ENCODE measurements around the gene SIM2.

SIM2 gene

GRCh38 chr21:36753556-36753955 lies 54.6 kb downstream of the SIM2 start:
- ChIA-PET POLR2A (no interaction called here), CTCF (interaction anchor here (0.8 kb wide), 1 partner anchor 61 kb away, joined by 3 read pairs; no protein-coding TSS in a partner anchor)
- no peak for TF ChIP-seq LEF1 (IDR thresholded peaks at IDR 0.05; ENCODE audit: borderline replicate concordance)
- DNase-seq (ENCODE audit: extremely low spot score): no peak

DNA sequence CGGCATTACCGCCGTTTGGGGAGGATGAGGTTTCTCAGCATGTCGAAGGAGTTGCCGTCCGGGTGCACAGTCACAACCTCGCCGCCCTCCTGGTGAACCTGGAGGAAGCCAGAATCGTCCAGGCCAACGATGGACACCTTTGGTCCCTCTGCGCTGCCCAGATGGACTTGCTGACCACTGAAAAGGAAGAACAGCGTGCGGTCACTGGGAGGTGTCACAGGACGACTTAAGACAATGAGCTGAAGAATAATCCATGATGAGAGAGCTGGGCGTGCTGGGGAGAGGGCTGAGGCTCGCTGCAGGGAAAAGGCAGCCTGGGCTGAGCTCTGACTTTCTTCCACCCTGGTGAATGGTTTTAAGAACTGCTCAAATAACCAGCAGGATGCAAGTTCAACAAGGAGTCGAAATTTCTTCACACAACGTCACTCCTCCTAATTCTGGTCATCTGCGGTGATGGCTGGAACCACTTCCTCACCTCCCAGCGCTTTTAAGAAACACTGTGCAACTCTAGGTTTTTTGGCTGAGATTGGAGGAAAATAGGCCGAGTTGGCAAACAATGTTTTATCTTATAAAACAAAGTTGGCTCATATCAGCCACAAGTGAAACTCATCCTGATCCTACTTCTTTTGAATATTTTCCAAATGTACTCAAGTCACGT lies 55.5 kb downstream of the SIM2 start:
- TF ChIP-seq LEF1 (IDR thresholded peaks at IDR 0.05; ENCODE audit: borderline replicate concordance) (no peak), FOXK2 (IDR thresholded peaks at IDR 0.05) (no peak), FOXA1 (IDR thresholded peaks at IDR 0.05) (no peak)
- POLR2A ChIA-PET: no interaction called here

DNA sequence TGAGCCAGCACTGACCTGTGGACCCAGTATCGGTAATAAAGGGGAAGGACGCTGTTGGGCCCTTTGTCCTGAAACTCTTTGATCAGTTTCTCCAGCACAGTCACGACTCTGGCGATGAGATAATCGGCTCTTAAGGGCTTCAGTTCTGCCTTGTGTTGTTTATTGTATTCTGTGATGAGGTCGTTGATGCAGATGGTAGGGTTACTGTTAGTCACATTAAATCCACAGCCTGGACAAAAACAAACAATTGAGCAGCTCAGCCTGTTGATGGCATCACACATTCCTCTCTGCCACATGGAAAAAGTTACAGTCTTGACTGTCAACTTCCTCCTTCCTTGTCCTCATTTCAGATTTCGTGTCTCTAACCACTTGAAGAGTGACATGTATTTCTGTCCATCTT lies 57.6 kb downstream of the SIM2 start:
- no peak for TF ChIP-seq ZNF384 (IDR thresholded peaks at IDR 0.05)
- TF ChIP-seq FOXK2 (IDR thresholded peaks at IDR 0.05): no peak
- TF ChIP-seq ELF4 (IDR thresholded peaks at IDR 0.05): no peak
- no peak for TF ChIP-seq L3MBTL2 (conservative IDR thresholded peaks at IDR 0.05)
- TF ChIP-seq LEF1 (IDR thresholded peaks at IDR 0.05; ENCODE audit: borderline replicate concordance): no peak
- no peak for TF ChIP-seq FOXA1 (IDR thresholded peaks at IDR 0.05)
- no peak for TF ChIP-seq SUZ12 (IDR thresholded peaks at IDR 0.05)
- no peak for TF ChIP-seq TARDBP (IDR thresholded peaks at IDR 0.05)
- TF ChIP-seq SP1 (IDR thresholded peaks at IDR 0.05): no peak
- no peak for TF ChIP-seq HDGF (IDR thresholded peaks at IDR 0.05; ENCODE audit: borderline replicate concordance)
- no peak for DNase-seq (ENCODE audit: extremely low spot score)
- CTCF ChIA-PET: no interaction called here
- POLR2A ChIA-PET: no interaction called here

More for the DNA sequence above, 55.5 kb downstream of the SIM2 start:
- no peak for DNase-seq (ENCODE audit: extremely low spot score)
- CTCF ChIA-PET: interaction anchor here (0.6 kb wide), 1 partner anchor 159 kb away, joined by 4 read pairs; no protein-coding TSS in a partner anchor

DNA sequence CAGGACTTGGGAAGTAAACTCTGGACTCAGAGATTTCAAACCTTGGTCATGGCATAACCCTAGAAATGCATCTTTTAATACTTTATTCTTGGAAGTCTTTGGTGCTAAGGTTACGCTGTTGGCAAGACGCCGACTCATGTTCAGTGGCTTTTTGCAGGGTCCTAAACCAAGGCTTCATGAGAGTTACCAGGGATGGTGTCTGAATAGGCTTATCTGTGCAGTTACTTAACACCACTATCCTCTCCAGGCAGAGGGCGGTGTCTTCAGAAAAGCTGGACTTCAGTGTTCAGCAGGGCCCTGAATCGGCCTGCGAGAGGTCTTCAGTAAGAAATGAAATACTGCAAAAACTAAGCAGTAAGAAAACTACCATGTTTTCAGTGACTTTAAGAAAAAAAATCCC lies 58.3 kb downstream of the SIM2 start:
- DNase-seq (ENCODE audit: extremely low spot score): no peak
- ChIA-PET CTCF (no interaction called here), POLR2A (no interaction called here)
- TF ChIP-seq TARDBP (IDR thresholded peaks at IDR 0.05): no peak
- TF ChIP-seq CTBP1 (IDR thresholded peaks at IDR 0.05; ENCODE audit: borderline replicate concordance): no peak
- TF ChIP-seq FOXK2 (IDR thresholded peaks at IDR 0.05): no peak
- no peak for TF ChIP-seq ARNT (IDR thresholded peaks at IDR 0.05)

- ChIA-PET POLR2A (no interaction called here), CTCF (interaction anchor here (1.4 kb wide), 1 partner anchor 95 kb away, joined by 5 read pairs; no protein-coding TSS in a partner anchor)
- DNase-seq (ENCODE audit: extremely low spot score): peak; percentile 63
- TF ChIP-seq LEF1 (IDR thresholded peaks at IDR 0.05; ENCODE audit: borderline replicate concordance) (no peak), CTBP1 (IDR thresholded peaks at IDR 0.05; ENCODE audit: borderline replicate concordance) (peak; percentile 13; the same call in 1 of the 2 replicates), NFRKB (IDR thresholded peaks at IDR 0.05) (no peak), HDGF (IDR thresholded peaks at IDR 0.05; ENCODE audit: borderline replicate concordance) (no peak), FOXM1 (IDR thresholded peaks at IDR 0.05; ENCODE audit: borderline replicate concordance) (no peak), ZNF384 (IDR thresholded peaks at IDR 0.05) (no peak), FOXA1 (IDR thresholded peaks at IDR 0.05) (no peak), FOXK2 (IDR thresholded peaks at IDR 0.05) (no peak), PKNOX1 (IDR thresholded peaks at IDR 0.05) (peak; percentile 96), SUZ12 (IDR thresholded peaks at IDR 0.05) (no peak), L3MBTL2 (conservative IDR thresholded peaks at IDR 0.05) (no peak), ARNT (IDR thresholded peaks at IDR 0.05) (no peak), SP1 (IDR thresholded peaks at IDR 0.05) (no peak), ELF4 (IDR thresholded peaks at IDR 0.05) (no peak)
Observed at GRCh38 chr21:36759348-36760083, 60.6 kb downstream of the SIM2 start.

GRCh38 chr21:36761685-36762084 lies 62.8 kb downstream of the SIM2 start:
- ChIA-PET CTCF (no interaction called here), POLR2A (interaction anchor here (0.6 kb wide), 1 partner anchor 250 kb away, joined by 4 read pairs; no protein-coding TSS in a partner anchor)
- TF ChIP-seq ZNF384 (IDR thresholded peaks at IDR 0.05): no peak
- no peak for TF ChIP-seq FOXK2 (IDR thresholded peaks at IDR 0.05)
- TF ChIP-seq LEF1 (IDR thresholded peaks at IDR 0.05; ENCODE audit: borderline replicate concordance): no peak
- TF ChIP-seq BHLHE40 (IDR thresholded peaks at IDR 0.05; ENCODE audit: borderline replicate concordance): no peak
- no peak for TF ChIP-seq PKNOX1 (IDR thresholded peaks at IDR 0.05)
- TF ChIP-seq FOXA1 (IDR thresholded peaks at IDR 0.05): no peak
- TF ChIP-seq SUZ12 (IDR thresholded peaks at IDR 0.05): no peak
- TF ChIP-seq CTBP1 (IDR thresholded peaks at IDR 0.05; ENCODE audit: borderline replicate concordance): no peak
- TF ChIP-seq NFRKB (IDR thresholded peaks at IDR 0.05): no peak
- DNase-seq (ENCODE audit: extremely low spot score): no peak

DNA sequence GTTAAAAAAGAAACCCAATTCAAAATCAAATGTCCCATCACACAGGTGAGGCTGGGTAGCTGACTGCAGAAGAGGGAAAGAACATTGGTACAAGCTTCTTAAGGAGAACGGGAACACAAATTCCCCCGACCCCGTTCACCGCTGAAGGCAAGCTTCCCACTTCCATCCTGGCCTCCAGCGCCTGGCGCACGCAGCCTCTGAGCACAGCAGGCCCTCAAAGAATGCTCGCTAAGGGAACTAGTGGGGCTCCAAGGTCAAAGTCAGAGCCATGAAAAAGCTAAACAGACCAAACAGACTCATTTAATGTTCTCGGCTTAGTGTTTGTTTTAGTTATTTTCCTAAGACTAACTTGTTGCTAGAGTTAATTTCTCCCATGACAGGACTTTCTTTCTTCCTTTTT lies 63.7 kb downstream of the SIM2 start:
- TF ChIP-seq BHLHE40 (IDR thresholded peaks at IDR 0.05; ENCODE audit: borderline replicate concordance): no peak
- no peak for TF ChIP-seq PKNOX1 (IDR thresholded peaks at IDR 0.05)
- TF ChIP-seq ARNT (IDR thresholded peaks at IDR 0.05): no peak
- TF ChIP-seq ZNF384 (IDR thresholded peaks at IDR 0.05): no peak
- no peak for TF ChIP-seq LEF1 (IDR thresholded peaks at IDR 0.05; ENCODE audit: borderline replicate concordance)
- no peak for TF ChIP-seq FOXA1 (IDR thresholded peaks at IDR 0.05)
- TF ChIP-seq FOXK2 (IDR thresholded peaks at IDR 0.05): no peak
- no peak for TF ChIP-seq HDGF (IDR thresholded peaks at IDR 0.05; ENCODE audit: borderline replicate concordance)
- TF ChIP-seq NFRKB (IDR thresholded peaks at IDR 0.05): no peak
- TF ChIP-seq FOXM1 (IDR thresholded peaks at IDR 0.05; ENCODE audit: borderline replicate concordance): no peak
- no peak for TF ChIP-seq ELF4 (IDR thresholded peaks at IDR 0.05)
- TF ChIP-seq L3MBTL2 (conservative IDR thresholded peaks at IDR 0.05): no peak
- no peak for TF ChIP-seq SUZ12 (IDR thresholded peaks at IDR 0.05)
- TF ChIP-seq CTBP1 (IDR thresholded peaks at IDR 0.05; ENCODE audit: borderline replicate concordance): no peak
- TF ChIP-seq SP1 (IDR thresholded peaks at IDR 0.05): no peak
- no peak for TF ChIP-seq TARDBP (IDR thresholded peaks at IDR 0.05)
- POLR2A ChIA-PET: no interaction called here
- no peak for DNase-seq (ENCODE audit: extremely low spot score)
- CTCF ChIA-PET: interaction anchor here (0.7 kb wide), 1 partner anchor 91 kb away, joined by 3 read pairs; no protein-coding TSS in a partner anchor

Measured in HEK293T (cell line).